Measurements from ENCODE around the gene FGF14.

GRCh38 chr13:101892296-101892695, 509.6 kb downstream of the FGF14 start:
- TF ChIP-seq CTCF (IDR thresholded peaks at IDR 0.05): no peak
- TF ChIP-seq POLR2A (IDR thresholded peaks at IDR 0.05): no peak
- no peak for TF ChIP-seq POLR2AphosphoS5 (IDR thresholded peaks at IDR 0.05)
